ENCODE measurements around the gene SBDS. TPM values are rescaled to one million over a fixed set of nuclear protein-coding genes. Genes with fewer than 3 reads are reported as not detected.
"Not testable (repeated sequence)": the region's sequence is repeated elsewhere in the genome, so short reads cannot be mapped to it uniquely, and the experiment has no call there.

SBDS gene
- 100 to 1,000 TPM; 149 to 354 (median 230) TPM for polyA plus RNA-seq (ENCODE audit: insufficient read length in 10 of 10)
- long read RNA-seq, donor 1, transcript SBDS-201 (5 exons, 1,631 nt), result major isoform, 105 of 153 reads
- long read RNA-seq, donor 1, partial matches to known transcripts, result 43 of 153 reads
- long read RNA-seq, donor 1, other reads (novel, unspliced or antisense), result 5 of 153 reads
- long read RNA-seq, donor 2, transcript SBDS-201 (5 exons, 1,631 nt), result major isoform, 118 of 133 reads
- long read RNA-seq, donor 2, partial matches to known transcripts, result 14 of 133 reads
- long read RNA-seq, donor 2, other reads (novel, unspliced or antisense), result 0 of 133 reads
- long read RNA-seq, donor 3, partial matches to known transcripts, result 0 of 1 reads
- long read RNA-seq, donor 3, other reads (novel, unspliced or antisense), result 0 of 1 reads
- long read RNA-seq, donor 4, transcript SBDS-201 (5 exons, 1,631 nt), result major isoform, 89 of 105 reads
- long read RNA-seq, donor 4, partial matches to known transcripts, result 15 of 105 reads
- long read RNA-seq, donor 4, other reads (novel, unspliced or antisense), result 0 of 105 reads
- long read RNA-seq, donor 5, transcript SBDS-201 (5 exons, 1,631 nt), result major isoform, 70 of 134 reads
- long read RNA-seq, donor 5, partial matches to known transcripts, result 58 of 134 reads
- long read RNA-seq, donor 5, other reads (novel, unspliced or antisense), result 5 of 134 reads
- long read RNA-seq, donor 6, transcript SBDS-201 (5 exons, 1,631 nt), result major isoform, 106 of 166 reads
- long read RNA-seq, donor 6, partial matches to known transcripts, result 58 of 166 reads
- long read RNA-seq, donor 6, other reads (novel, unspliced or antisense), result 0 of 166 reads
- long read RNA-seq, donor 7, transcript SBDS-201 (5 exons, 1,631 nt), result major isoform, 57 of 74 reads
- long read RNA-seq, donor 7, partial matches to known transcripts, result 17 of 74 reads
- long read RNA-seq, donor 7, other reads (novel, unspliced or antisense), result 0 of 74 reads
- long read RNA-seq, donor 8, transcript SBDS-201 (5 exons, 1,631 nt), result major isoform, 27 of 56 reads
- long read RNA-seq, donor 8, partial matches to known transcripts, result 28 of 56 reads
- long read RNA-seq, donor 8, other reads (novel, unspliced or antisense), result 0 of 56 reads
- long read RNA-seq, donor 9, transcript SBDS-201 (5 exons, 1,631 nt), result major isoform, 7 of 7 reads
- long read RNA-seq, donor 9, partial matches to known transcripts, result 0 of 7 reads
- long read RNA-seq, donor 9, other reads (novel, unspliced or antisense), result 0 of 7 reads

- peak; percentile 97 to 99 (median 98) for DNase-seq
These were observed at the start of gene SBDS for GRCh38 chr7:66995050-66995776. SBDS (minus strand) TSS chr7:66995586; CDS start chr7:66995417, 169 bp downstream.

GRCh38 chr7:67043559-67043930 is 48.2 kb upstream of the SBDS start:
- not testable (repeated sequence) for DNase-seq

- peak; percentile 40 to 65 (median 49) for DNase-seq
These were observed 47.6 kb upstream of the SBDS start for GRCh38 chr7:67042781-67043558.

GRCh38 chr7:67040832-67041231 is 45.4 kb upstream of the SBDS start:
- not testable (repeated sequence) for DNase-seq

GRCh38 chr7:67036432-67037395 is 41.3 kb upstream of the SBDS start:
- peak; percentile 17 to 41 (median 27) for DNase-seq

GRCh38 chr7:67033251-67033650 is 37.9 kb upstream of the SBDS start:
- DNase-seq, result no peak

- DNase-seq, result not testable (repeated sequence)
These were observed 36.3 kb upstream of the SBDS start for GRCh38 chr7:67031685-67032084.

GRCh38 chr7:67025459-67025858 is 30.1 kb upstream of the SBDS start:
- not testable (repeated sequence) for DNase-seq

GRCh38 chr7:67022511-67022910 is 27.1 kb upstream of the SBDS start:
- DNase-seq, result no peak

GRCh38 chr7:67021260-67021659 is 25.9 kb upstream of the SBDS start:
- no peak for DNase-seq

GRCh38 chr7:67019562-67020390 is 24.4 kb upstream of the SBDS start:
- DNase-seq, result no peak

- no peak for DNase-seq
These were observed 23.6 kb upstream of the SBDS start for GRCh38 chr7:67018940-67019339.

- not testable (repeated sequence) for DNase-seq
These were observed 22.6 kb upstream of the SBDS start for GRCh38 chr7:67017971-67018370.

- DNase-seq, result not testable (repeated sequence)
These were observed 18.8 kb upstream of the SBDS start for GRCh38 chr7:67014076-67014622.

GRCh38 chr7:67009677-67010076 is 14.3 kb upstream of the SBDS start:
- not testable (repeated sequence) for DNase-seq

- no peak for DNase-seq
These were observed 12.9 kb upstream of the SBDS start for GRCh38 chr7:67008260-67008659.

- DNase-seq, result no peak
These were observed 11.6 kb upstream of the SBDS start for GRCh38 chr7:67006965-67007364.

GRCh38 chr7:67004145-67004544 is 8.8 kb upstream of the SBDS start:
- DNase-seq, result not testable (repeated sequence)
